Measurements from ENCODE around the gene OR5H14. TPM values are rescaled to one million over a fixed set of nuclear protein-coding genes. Genes with fewer than 3 reads are reported as not detected.

Gene OR5H14
- total and polyA plus RNA-seq, 2 of the 13 experiments (the other 11 are each of a cell fraction or from before 2014, with no cell fraction given), result not detected

DNA sequence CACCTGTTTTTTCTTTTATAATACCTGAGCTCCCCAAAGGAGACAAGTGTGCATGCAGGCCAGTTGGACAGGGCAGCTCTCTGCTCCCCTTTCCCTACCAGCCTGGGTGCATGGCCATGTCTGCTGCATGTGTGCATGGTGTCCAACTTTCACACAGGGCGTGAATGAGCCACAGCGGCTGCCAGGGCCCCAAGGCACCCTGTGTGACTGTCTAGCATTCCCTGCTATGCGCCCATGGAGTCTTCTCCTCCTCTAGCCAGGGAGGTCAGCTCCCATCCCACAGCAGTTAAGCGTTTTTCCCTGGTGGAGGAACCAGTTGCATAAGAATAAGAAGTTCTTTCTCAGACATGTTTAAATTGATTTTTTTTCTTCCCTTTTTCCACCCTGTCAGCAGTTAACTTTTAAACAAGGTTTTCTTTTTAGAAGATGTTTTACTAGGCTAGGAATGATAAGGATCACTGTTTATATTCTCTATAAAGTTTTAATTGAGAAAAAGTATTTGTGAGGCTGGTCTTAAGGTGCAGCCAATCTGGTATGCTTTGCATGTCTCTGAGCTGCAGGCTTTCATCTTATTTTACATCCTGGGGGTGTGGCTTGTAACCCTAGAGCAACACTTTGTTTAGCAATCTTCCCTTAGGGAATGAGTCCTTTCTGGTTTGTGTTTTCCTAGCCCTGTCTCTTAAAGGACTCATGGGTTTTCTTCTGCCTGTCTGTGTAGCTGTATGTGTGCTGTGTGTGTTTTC is 37.3 kb upstream of the OR5H14 start:
- no peak for FAIRE-seq
- peak; percentile 35; the same call in 2 of the 3 replicates for ATAC-seq
- TF ChIP-seq MAFK (conservative IDR thresholded peaks at IDR 0.05 in 1 of 2, IDR thresholded peaks at IDR 0.05 in 1 of 2; ENCODE audit: low read length in 2 of 2), result 0 out of 4 replicates have a peak, but pooled peaks of 1 of the 2 experiments have one; percentile 12
- TF ChIP-seq, protein P1, sequence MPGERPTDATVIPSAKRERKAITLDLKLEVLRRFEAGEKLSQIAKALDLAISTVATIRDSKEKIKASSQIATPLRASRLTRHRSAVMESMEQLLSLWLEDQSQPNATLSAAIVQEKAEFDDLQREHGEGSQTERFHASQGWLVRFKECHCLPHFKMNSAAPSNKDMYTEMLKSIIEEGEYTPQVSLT (CRISPR knock-in tag; IDR thresholded peaks at IDR 0.05; ENCODE audit: borderline replicate concordance, low read depth), result no peak
- no TSS peak for BruUV-seq (replicated peaks)
- H3K79me2 ChIP-seq (ENCODE audit: insufficient read depth, low read length), result no peaks in the 10 kb centered on the region
- 6% methylated on average over 1 of the region's 4 CpGs for WGBS (ENCODE audit: low lambda C conversion rate)
- H3K9me3 ChIP-seq (ENCODE audit: low read length), result no peaks in the 10 kb centered on the region
- H3K9ac ChIP-seq (ENCODE audit: insufficient read depth, low read depth, low read length), result no peak overlapping the region
- no peak overlapping the region for H3K27ac ChIP-seq (ENCODE audit: extremely low read length, insufficient read depth, low read length)
- H3K4me1 ChIP-seq (ENCODE audit: insufficient read depth, low read length), result no peaks in the 10 kb centered on the region
- no peaks in the 10 kb centered on the region for H3K27me3 ChIP-seq (ENCODE audit: control insufficient read depth in 1 of 2, insufficient read depth in 2 of 2, low read length in 2 of 2)
- H3K36me3 ChIP-seq (replicated peaks in 1 of 2; ENCODE audit: control insufficient read depth in 1 of 2, insufficient read depth in 2 of 2, low read length in 2 of 2), result no peaks in the 10 kb centered on the region
- intact Hi-C loops (cut with micrococcal nuclease; ENCODE audit: unreplicated experiment), result no loop called here
- DNase-seq (ENCODE audit: low spot score), result no peak
- in situ Hi-C loops (cut with HindIII; ENCODE audit: extremely low pct_ligation_motif_present, low pct_unique_long_range_greater_than_20kb), result no loop called here
- H4K20me1 ChIP-seq (ENCODE audit: insufficient read depth, low read length), result no peaks in the 10 kb centered on the region
- no peak overlapping the region for H3K4me2 ChIP-seq (ENCODE audit: low read depth, low read length)
- H2AFZ ChIP-seq (ENCODE audit: low read length), result no peak overlapping the region
- POLR2A ChIA-PET, result no interaction called here
- CTCF ChIA-PET (ENCODE audit: low intra/inter-chr PET ratio, low total read pairs), result no interaction called here
- no peak overlapping the region for H3K4me3 ChIP-seq (replicated peaks in 1 of 3; ENCODE audit: insufficient read depth in 1 of 3, low read depth in 2 of 3, low read length in 3 of 3)

DNA sequence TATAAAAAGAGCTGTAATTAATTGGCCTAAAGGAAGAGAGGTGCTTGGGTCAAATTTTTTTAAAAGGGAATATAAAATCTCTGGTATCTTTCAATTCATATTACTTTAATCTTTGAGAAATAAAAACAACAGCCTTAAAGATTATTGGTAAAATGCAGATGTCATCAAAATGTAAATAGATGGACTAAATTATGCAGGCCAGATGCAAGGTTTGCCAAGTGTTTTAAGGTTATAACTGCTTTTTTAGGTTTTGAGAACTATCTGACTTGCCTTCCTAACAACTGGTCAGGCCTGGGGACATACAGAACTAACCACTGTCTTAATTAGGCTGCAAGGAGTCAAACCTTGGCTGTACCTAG is 36.8 kb upstream of the OR5H14 start:
- no peak overlapping the region for H3K27ac ChIP-seq (ENCODE audit: extremely low read length, insufficient read depth, low read length)
- BruUV-seq (replicated peaks), result no TSS peak
- no peaks in the 10 kb centered on the region for H3K79me2 ChIP-seq (ENCODE audit: insufficient read depth, low read length)
- no peak overlapping the region for H2AFZ ChIP-seq (ENCODE audit: low read length)
- DNase-seq (ENCODE audit: low spot score), result no peak
- ATAC-seq, result no peak
- intact Hi-C loops (cut with micrococcal nuclease; ENCODE audit: unreplicated experiment), result no loop called here
- no peaks in the 10 kb centered on the region for H3K27me3 ChIP-seq (ENCODE audit: control insufficient read depth in 1 of 2, insufficient read depth in 2 of 2, low read length in 2 of 2)
- H3K9me3 ChIP-seq (ENCODE audit: low read length), result no peaks in the 10 kb centered on the region
- H3K4me2 ChIP-seq (ENCODE audit: low read depth, low read length), result no peak overlapping the region
- in situ Hi-C loops (cut with HindIII; ENCODE audit: extremely low pct_ligation_motif_present, low pct_unique_long_range_greater_than_20kb), result no loop called here
- ChIA-PET POLR2A (no interaction called here), CTCF (ENCODE audit: low intra/inter-chr PET ratio, low total read pairs) (no interaction called here)
- H3K36me3 ChIP-seq (replicated peaks in 1 of 2; ENCODE audit: control insufficient read depth in 1 of 2, insufficient read depth in 2 of 2, low read length in 2 of 2), result no peaks in the 10 kb centered on the region
- no peak overlapping the region for H3K4me3 ChIP-seq (replicated peaks in 1 of 3; ENCODE audit: insufficient read depth in 1 of 3, low read depth in 2 of 3, low read length in 3 of 3)
- TF ChIP-seq, protein P2, sequence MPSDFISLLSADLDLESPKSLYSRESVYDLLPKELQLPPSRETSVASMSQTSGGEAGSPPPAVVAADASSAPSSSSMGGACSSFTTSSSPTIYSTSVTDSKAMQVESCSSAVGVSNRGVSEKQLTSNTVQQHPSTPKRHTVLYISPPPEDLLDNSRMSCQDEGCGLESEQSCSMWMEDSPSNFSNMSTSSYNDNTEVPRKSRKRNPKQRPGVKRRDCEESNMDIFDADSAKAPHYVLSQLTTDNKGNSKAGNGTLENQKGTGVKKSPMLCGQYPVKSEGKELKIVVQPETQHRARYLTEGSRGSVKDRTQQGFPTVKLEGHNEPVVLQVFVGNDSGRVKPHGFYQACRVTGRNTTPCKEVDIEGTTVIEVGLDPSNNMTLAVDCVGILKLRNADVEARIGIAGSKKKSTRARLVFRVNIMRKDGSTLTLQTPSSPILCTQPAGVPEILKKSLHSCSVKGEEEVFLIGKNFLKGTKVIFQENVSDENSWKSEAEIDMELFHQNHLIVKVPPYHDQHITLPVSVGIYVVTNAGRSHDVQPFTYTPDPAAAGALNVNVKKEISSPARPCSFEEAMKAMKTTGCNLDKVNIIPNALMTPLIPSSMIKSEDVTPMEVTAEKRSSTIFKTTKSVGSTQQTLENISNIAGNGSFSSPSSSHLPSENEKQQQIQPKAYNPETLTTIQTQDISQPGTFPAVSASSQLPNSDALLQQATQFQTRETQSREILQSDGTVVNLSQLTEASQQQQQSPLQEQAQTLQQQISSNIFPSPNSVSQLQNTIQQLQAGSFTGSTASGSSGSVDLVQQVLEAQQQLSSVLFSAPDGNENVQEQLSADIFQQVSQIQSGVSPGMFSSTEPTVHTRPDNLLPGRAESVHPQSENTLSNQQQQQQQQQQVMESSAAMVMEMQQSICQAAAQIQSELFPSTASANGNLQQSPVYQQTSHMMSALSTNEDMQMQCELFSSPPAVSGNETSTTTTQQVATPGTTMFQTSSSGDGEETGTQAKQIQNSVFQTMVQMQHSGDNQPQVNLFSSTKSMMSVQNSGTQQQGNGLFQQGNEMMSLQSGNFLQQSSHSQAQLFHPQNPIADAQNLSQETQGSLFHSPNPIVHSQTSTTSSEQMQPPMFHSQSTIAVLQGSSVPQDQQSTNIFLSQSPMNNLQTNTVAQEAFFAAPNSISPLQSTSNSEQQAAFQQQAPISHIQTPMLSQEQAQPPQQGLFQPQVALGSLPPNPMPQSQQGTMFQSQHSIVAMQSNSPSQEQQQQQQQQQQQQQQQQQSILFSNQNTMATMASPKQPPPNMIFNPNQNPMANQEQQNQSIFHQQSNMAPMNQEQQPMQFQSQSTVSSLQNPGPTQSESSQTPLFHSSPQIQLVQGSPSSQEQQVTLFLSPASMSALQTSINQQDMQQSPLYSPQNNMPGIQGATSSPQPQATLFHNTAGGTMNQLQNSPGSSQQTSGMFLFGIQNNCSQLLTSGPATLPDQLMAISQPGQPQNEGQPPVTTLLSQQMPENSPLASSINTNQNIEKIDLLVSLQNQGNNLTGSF (CRISPR knock-in tag; IDR thresholded peaks at IDR 0.05), result no peak
- TF ChIP-seq ZNF30 (CRISPR knock-in tag; IDR thresholded peaks at IDR 0.05) (no peak), SMARCC2 (IDR thresholded peaks at IDR 0.05) (no peak), ZNF747 (CRISPR knock-in tag; IDR thresholded peaks at IDR 0.05; ENCODE audit: borderline replicate concordance) (no peak), MAFF (IDR thresholded peaks at IDR 0.05; ENCODE audit: low read depth, low read length) (peak; percentile 54), MAFK (conservative IDR thresholded peaks at IDR 0.05 in 1 of 2, IDR thresholded peaks at IDR 0.05 in 1 of 2; ENCODE audit: low read length in 2 of 2) (peak; percentile 46 to 81; a peak in 3 of 4 replicates), ZKSCAN1 (IDR thresholded peaks at IDR 0.05; ENCODE audit: low read length) (no peak), ZNF333 (CRISPR knock-in tag; IDR thresholded peaks at IDR 0.05; ENCODE audit: borderline replicate concordance) (no peak)
- no peak for FAIRE-seq
- no peaks in the 10 kb centered on the region for H3K4me1 ChIP-seq (ENCODE audit: insufficient read depth, low read length)
- no peak overlapping the region for H3K9ac ChIP-seq (ENCODE audit: insufficient read depth, low read depth, low read length)
- no peaks in the 10 kb centered on the region for H4K20me1 ChIP-seq (ENCODE audit: insufficient read depth, low read length)
